ENCODE results near the gene TBC1D22A. TPM values are rescaled to one million over a fixed set of nuclear protein-coding genes. Genes with fewer than 3 reads are reported as not detected.

TBC1D22A gene
- total RNA-seq, 1 donor from 2014 or later: 23.2 TPM

DNA sequence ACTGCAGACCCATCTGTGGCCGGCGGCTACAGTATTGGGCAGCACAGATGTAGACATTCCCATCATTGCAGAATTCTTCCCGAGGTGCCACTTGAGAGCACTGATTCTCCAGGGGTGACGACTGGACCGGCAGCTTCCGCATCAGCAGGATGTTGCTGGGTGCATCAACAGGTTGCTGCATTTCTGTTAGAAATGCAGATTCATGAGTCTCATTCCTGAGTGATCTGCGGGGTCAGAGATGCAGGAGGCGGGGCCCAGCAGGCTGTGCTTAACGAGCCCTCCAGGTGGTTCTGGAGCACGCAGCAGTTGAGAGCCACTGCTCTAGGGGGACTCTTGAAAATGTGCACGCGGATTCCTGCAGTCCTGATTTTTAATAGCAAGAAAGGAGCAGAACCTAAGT, 321.8 kb downstream of the TBC1D22A start:
- Mint-ChIP-seq H3K36me3 (ENCODE audit: insufficient read depth) (peaks cover 2% of the 10 kb centered on the region), H3K4me1 (ENCODE audit: low read depth) (peaks cover 8% of the 10 kb centered on the region), H3K27me3 (no peaks in the 10 kb centered on the region), H3K27ac (no peak overlapping the region), H3K4me3 (ENCODE audit: low read depth) (no peak overlapping the region), H3K9me3 (ENCODE audit: low read depth) (peaks cover 15% of the 10 kb centered on the region)
- TF ChIP-seq, protein P1, sequence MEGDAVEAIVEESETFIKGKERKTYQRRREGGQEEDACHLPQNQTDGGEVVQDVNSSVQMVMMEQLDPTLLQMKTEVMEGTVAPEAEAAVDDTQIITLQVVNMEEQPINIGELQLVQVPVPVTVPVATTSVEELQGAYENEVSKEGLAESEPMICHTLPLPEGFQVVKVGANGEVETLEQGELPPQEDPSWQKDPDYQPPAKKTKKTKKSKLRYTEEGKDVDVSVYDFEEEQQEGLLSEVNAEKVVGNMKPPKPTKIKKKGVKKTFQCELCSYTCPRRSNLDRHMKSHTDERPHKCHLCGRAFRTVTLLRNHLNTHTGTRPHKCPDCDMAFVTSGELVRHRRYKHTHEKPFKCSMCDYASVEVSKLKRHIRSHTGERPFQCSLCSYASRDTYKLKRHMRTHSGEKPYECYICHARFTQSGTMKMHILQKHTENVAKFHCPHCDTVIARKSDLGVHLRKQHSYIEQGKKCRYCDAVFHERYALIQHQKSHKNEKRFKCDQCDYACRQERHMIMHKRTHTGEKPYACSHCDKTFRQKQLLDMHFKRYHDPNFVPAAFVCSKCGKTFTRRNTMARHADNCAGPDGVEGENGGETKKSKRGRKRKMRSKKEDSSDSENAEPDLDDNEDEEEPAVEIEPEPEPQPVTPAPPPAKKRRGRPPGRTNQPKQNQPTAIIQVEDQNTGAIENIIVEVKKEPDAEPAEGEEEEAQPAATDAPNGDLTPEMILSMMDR (IDR thresholded peaks at IDR 0.05; ENCODE audit: unreplicated experiment): no peak
- DNase-seq (ENCODE audit: low spot score, unreplicated experiment): no peak

DNA sequence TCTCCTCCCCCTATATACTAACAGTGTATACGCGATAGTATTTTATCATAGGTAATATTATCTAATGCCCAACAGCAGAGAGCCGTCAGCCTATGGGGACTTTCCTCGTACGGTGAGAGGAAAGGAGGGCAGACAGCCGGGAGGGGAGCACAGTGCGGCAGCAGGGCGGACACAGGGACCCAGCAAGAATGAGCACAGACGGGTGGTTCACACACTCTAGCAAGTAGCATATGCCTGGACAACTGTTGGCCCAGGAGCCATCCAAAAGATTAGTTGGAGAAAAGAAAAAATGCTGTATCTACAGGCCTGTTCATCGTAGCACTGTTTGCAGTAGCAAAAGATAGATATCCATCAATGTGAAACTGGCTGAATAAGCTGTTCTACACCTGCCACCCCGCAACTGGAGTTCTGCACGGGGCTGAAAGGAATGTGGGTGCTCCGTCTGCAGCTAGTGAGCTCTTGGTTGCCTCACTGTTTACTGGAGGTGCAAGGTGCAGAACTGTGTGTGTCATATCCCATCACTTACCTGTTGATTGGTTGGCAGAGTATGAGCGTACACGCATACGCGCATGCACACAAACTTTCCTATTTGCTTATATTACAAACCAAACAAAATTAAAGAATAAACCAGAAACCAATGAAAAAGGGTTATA, 324.3 kb downstream of the TBC1D22A start:
- Mint-ChIP-seq H3K27ac (no peak overlapping the region), H3K36me3 (ENCODE audit: insufficient read depth) (peaks cover 2% of the 10 kb centered on the region), H3K27me3 (peaks cover 8% of the 10 kb centered on the region), H3K4me1 (ENCODE audit: low read depth) (peaks cover 31% of the 10 kb centered on the region), H3K9me3 (ENCODE audit: low read depth) (peaks cover 3% of the 10 kb centered on the region), H3K4me3 (ENCODE audit: low read depth) (no peak overlapping the region)
- no peak for DNase-seq (ENCODE audit: low spot score, unreplicated experiment)
- TF ChIP-seq, protein P1 (IDR thresholded peaks at IDR 0.05; ENCODE audit: unreplicated experiment): no peak

DNA sequence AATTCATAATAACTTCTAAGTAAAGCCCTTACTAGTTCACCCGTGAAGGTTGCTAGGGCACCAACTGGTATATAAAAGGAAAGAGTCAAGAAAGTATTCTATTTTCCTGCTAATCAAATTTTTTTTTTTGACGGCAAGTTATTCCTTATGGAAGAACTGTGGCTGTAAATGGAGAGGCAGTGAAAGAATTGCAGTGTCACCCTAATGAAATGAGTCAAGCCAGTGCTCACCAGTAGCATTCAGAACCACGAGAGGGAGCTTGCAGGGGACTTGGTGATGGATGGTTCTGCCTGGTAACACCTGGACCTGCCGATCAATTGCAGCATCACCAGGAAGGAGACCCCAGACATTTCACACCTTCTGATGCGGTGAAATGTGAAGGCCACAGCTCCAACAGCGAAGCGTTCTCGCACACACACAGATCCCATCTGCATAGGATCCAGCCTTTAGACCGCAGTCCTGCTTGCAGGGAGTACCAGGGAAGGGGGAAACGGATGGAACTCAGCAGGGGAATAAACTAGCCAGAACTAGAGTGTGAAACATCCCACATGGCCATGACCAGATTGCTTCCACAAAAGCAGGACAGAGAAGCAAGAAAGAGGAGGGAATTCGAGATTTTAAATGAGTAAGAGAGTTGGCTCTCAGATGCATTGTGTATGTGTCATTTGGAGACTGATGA, 326.2 kb downstream of the TBC1D22A start:
- Mint-ChIP-seq H3K9me3 (ENCODE audit: low read depth) (peaks cover 4% of the 10 kb centered on the region), H3K4me1 (ENCODE audit: low read depth) (peaks cover 31% of the 10 kb centered on the region), H3K27me3 (peaks cover 8% of the 10 kb centered on the region), H3K27ac (no peak overlapping the region), H3K4me3 (ENCODE audit: low read depth) (no peak overlapping the region), H3K36me3 (ENCODE audit: insufficient read depth) (peaks cover 5% of the 10 kb centered on the region)
- no peak for DNase-seq (ENCODE audit: low spot score, unreplicated experiment)
- TF ChIP-seq, protein P1 (IDR thresholded peaks at IDR 0.05; ENCODE audit: unreplicated experiment): no peak

DNA sequence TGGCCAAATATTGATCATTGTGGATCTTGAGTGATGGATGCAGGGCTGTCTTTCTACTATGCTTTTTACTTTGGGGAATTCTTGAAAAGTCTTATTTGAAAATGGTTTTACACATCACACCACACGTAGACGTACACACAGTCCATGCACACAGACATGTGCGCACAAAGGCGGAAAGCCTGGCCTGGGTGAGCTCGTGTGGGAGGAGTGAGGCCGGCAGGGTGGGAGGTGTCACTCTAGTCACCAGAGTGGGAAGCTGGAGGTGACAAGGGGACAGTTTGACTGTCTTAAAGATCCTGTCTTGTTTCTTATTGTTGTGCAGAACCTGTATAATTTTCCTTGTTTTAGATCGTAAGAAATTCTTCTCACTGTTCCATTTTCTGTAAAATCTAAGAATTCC, 326.9 kb downstream of the TBC1D22A start:
- H3K9me3 Mint-ChIP-seq (ENCODE audit: low read depth): peaks cover 11% of the 10 kb centered on the region
- no peak overlapping the region for H3K4me3 Mint-ChIP-seq (ENCODE audit: low read depth)
- peaks cover 31% of the 10 kb centered on the region for H3K4me1 Mint-ChIP-seq (ENCODE audit: low read depth)
- TF ChIP-seq, protein P1 (IDR thresholded peaks at IDR 0.05; ENCODE audit: unreplicated experiment): no peak
- peaks cover 8% of the 10 kb centered on the region for H3K27me3 Mint-ChIP-seq
- H3K36me3 Mint-ChIP-seq (ENCODE audit: insufficient read depth): peaks cover 12% of the 10 kb centered on the region
- DNase-seq (ENCODE audit: low spot score, unreplicated experiment): no peak
- H3K27ac Mint-ChIP-seq: peak overlapping the region; percentile 47

DNA sequence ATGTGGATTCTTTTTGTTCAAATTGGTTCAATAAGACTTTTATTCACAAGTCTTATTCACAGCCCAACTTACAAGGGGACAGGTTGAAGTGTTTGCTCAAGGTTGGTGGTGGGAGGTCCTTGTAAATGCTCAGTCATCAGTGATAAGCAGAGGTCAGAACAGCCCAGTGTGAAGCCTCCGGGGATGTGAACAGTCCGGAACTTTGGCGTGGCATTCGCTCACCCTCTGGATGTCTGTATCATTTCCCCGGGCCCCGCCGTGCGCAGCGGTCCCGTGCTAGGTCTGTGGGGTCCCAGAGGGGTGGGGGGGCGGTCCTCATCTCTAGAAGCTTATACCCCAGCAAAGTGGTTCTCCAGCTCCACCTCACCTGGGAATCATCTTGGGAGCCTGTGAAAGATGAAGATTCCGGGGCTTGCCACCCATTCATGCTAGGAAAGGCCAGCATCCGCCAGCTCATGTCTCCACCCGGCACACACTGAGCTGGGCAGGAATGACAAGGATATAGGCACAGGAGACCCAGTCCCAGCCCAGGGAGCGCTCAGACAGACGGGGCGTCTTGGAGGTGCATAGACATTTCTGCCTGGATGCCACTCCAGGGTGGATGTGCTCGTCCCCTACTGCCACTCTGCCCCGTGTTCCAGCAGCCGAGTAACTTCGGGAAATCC, 327.5 kb downstream of the TBC1D22A start:
- H3K27me3 Mint-ChIP-seq: peaks cover 8% of the 10 kb centered on the region
- H3K4me1 Mint-ChIP-seq (ENCODE audit: low read depth): peaks cover 31% of the 10 kb centered on the region
- H3K36me3 Mint-ChIP-seq (ENCODE audit: insufficient read depth): peaks cover 12% of the 10 kb centered on the region
- no peak overlapping the region for H3K4me3 Mint-ChIP-seq (ENCODE audit: low read depth)
- TF ChIP-seq, protein P1 (IDR thresholded peaks at IDR 0.05; ENCODE audit: unreplicated experiment): no peak
- H3K9me3 Mint-ChIP-seq (ENCODE audit: low read depth): peaks cover 12% of the 10 kb centered on the region
- peak overlapping the region; percentile 47 for H3K27ac Mint-ChIP-seq
- no peak for DNase-seq (ENCODE audit: low spot score, unreplicated experiment)

All from progenitor cell of endocrine pancreas (in vitro differentiated cells).